GOT3 (cell line): ENCODE measurements around the gene AGPAT3.

Experiments
- DNase-seq: peaks from one replicate; lab custom pipeline; 2025; ENCODE audit warnings: mixed read lengths; lab: John Stamatoyannopoulos, UW

AGPAT3 gene

GRCh38 chr21:43938751-43939442 is 73.9 kb downstream of the AGPAT3 start:
- no peak for DNase-seq

DNA sequence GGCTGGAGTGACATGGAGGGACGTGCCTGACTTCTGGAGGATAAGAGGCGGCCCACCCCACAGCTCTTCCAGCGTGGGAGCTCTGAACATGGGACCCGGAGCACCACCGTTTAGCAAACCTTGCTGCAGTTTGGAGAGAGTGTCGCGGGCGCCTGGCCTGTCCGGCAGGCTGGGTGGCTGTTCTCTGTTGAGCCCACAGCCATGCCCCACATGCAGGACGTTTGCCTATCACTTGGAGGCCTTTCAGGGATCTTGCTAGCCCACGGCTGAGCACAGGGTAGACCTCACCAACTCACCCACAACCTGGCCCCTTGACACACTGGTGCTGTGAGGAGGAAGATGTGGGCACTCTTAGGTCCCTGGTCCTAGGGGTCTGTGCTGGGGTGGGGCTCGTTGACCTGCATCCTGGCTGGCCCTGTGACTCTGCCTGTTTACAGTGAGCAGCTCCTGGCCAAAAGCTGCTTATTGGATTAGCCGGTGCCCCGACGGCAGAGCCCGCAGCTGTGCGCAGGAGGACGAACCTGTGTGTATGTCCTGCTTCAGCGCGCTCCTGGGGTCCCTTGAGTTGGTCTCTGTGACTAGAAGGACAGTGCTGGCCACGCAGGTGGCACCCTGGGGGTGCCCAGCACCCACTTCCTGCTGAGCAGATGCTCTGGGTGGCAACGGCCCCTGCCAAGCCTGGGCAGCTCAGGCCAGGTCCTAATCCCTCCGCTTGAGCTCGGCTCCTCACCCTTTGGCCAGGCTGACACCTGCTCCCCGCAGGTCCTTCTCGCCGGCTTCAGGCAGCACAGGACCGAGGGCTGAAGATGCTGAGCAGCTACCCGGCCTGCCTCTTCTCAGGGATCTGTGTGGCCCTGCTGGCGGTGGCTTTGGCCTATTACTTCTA is 74.7 kb downstream of the AGPAT3 start:
- no peak for DNase-seq

DNA sequence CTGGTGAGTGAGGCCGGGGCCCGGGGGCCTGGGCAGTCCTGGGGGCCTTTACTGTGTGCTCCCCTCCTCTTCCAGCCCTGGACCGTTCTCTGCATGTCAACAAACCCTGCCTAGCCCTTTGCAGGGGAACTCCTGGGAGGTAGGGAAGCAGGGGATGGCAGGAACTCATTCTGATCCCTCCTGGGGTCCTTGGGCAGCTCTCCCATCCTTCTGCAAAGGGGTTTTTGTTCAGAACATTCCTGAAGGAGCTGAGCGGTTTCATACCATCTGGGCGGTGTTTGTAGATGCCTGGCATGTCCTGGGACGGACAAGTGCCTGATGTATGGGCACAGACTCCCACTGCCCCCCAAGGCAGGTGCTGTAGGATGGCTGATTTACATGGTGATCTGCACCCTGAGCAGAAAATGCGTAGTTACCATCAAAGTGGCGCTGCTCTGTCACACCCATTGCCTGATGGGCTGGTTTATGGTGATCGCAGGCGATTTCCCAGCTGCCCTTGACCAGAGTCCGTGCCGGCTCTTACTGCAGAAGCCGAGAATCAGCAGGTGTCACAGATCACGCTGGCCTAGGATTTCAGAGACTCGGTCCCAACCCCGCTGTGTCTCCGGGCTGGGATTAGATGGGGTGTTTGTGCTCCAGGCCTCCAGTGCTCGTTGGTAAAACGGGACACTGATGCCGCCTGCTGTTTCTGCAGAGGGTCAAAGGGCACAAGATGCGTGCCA is 75.5 kb downstream of the AGPAT3 start:
- DNase-seq = no peak

DNA sequence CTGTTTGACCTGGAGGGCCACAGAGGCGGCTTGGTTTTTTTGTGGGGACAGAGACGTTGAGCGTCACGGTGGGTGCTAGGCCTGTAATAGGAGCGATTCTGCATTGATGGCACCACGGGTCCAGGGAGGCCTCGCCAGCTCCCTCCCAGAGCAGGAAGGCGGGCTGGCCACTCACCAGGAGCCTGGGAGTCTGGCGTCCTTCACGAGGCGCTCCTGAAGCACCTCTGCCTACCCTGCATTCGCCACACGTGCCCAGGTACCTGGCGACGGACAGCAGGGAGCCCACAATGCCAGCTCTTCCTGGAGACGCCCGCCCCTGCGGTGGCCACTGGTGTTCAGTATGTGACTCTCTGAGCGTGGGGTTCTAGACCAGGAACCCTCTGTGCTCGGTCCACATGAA is 77.2 kb downstream of the AGPAT3 start:
- no peak for DNase-seq

DNA sequence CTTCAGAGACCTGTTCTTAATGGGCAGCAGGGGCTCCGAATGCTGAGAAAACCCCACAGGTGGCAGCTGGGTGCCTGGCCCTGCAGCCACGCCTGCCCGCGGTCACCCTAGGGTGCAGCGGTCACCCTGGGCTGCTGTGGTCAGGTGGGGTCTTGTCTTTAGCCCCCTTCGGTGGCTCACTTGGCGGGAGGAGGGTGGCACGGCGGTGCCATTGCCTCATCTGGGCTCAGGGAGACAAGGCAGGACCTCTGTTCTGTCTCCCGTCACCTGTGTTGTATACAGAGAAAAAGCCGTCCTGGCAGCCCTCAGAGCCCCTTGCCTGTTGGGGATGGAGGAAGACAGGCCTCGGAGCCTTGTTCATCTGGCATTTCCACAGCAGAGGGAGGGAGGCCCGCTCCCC is 77.6 kb downstream of the AGPAT3 start:
- DNase-seq = no peak

- DNase-seq = no peak
Measured at GRCh38 chr21:43943512-43944077, 78.6 kb downstream of the AGPAT3 start.

DNA sequence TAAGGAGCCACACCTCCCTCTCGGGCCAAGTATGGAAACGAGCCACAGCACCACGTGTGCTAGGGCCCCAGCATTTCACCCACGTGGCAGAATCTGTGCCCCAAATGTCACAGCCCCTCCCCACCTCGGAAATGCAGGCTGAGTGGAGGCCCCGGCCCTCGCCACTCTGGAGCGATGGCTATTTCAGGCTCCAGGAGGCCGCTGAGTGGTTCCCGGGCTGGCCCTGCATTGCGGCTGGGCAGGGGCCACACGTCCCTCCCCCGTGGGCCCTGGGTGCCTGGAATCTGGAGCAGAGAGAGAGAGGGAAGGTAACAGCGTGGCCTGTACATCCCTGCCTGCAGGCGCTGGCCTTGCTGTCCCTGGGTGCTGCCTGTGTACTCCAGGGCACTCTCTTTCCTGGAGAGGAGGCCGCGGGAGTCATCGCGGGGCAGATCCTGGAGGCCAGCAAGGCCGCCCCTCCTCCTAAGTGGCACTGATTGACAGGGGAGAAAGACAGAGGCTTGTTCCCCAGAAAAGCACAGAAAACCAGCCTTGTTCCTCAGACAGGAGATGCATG is 79.1 kb downstream of the AGPAT3 start:
- DNase-seq = no peak

GRCh38 chr21:43944757-43945156 is 79.7 kb downstream of the AGPAT3 start:
- DNase-seq = no peak

GRCh38 chr21:43948740-43949498 is 83.9 kb downstream of the AGPAT3 start:
- no peak for DNase-seq

DNA sequence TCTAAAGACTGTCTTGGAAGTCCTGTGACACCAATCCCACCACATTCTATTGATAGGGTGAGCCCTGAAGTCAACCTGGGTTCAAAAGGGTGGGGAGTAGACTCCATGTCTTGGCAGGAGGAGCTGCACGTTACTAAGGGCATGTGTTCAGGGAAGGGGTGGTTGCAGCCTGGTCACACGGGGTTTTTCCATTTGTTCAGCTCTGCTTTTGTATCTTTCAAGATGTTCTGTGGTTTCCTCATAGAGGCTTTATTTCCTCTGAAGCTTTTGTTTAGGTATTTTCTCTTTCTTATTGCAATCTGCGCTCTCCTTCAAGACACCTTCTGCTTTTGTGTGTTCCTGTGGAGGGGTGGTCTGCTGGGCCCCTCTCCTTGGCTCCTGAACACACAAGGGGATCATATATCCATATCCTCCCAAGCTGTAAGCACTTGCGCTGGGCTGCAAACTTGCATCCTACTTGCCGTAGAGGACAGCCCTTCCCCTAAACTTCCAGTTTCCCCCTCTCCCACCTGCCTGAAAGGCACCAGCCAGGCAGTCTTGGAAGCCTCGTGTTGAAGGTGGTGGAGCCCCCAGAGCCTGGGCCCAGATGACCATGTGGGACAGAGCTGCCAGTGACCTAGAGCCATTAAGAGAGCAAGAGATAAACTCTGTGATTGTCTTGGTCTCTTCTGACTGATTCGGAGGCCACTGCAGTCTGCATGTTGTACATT is 84.6 kb downstream of the AGPAT3 start:
- no peak for DNase-seq

DNA sequence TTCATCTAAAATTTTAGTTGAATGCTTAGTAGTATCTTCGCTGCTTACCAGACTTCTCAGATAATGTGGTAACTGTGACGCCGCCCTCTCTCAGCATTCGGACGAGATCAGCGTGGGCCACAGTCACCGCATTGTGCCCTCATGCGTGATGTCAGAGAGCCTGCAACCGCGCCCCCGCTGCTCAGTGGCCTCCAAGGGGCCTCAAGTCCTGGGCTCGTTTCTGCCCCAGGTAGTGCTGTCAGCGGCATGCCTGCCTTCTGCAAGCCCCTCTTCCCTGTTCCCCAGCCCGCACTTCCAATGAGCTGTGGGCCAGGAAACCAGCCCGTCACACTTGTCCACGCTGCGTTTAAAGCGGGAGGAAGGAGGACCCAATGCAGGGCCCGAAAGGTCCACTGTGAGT is 85.5 kb downstream of the AGPAT3 start:
- no peak for DNase-seq

GRCh38 chr21:43950936-43951335 is 85.9 kb downstream of the AGPAT3 start:
- DNase-seq = no peak

GRCh38 chr21:43951911-43952703 is 87.1 kb downstream of the AGPAT3 start:
- DNase-seq = no peak

- no peak for DNase-seq
Measured at GRCh38 chr21:43953021-43953420, 88.0 kb downstream of the AGPAT3 start.

DNA sequence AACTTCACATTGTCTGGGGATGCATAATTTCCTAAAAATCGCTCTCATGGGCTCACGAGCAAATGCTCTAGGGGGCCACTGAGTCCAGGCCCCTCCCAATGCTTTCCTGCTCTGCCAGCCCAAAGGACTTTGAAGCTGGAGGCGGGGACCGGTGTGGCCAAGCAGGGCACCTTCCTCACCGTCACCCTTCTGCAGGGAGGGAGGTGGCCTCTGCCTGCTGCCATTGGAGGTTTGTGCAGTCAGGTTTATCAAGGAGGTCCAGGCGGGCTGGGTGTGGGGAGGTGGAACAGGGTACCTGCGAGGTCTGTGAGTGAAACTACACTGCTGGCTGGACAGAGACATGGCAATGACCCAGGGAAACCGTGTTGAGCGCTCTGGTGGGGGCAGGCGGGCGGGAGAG is 89.0 kb downstream of the AGPAT3 start:
- no peak for DNase-seq

- DNase-seq = no peak
Measured at GRCh38 chr21:43954896-43955295, 89.9 kb downstream of the AGPAT3 start.

DNA sequence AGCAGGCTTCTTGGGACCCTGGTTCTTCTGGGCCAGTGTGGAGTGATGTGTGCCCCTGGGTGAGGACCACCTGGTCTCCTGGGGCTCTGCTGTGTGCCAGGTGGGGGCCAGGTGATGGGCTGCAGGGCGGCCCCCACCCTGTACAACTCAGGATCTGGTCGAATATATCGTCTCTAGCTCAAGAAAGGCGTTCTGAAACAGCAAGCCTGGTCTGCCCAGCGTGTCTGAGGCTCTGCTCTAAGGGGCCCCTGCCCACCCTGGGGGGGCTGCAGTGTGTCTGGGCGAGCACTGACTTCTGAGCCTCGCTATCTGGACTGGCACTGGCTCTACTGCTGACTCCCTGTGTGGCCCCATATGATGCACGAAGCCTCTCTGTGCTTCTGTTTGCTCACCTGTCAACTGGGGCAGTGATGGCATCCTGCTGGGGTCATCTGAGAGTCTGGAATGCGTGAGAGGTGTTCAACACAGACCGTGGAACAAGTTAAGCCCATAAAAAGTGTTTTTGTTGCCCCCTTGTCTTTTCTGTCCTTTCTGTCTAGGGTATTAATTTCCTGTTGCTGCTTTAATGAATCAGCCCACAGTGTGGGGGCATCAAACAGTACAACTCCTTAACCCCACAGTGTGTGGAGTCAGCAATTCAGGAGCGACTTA is 91.1 kb downstream of the AGPAT3 start:
- DNase-seq = no peak

- no peak for DNase-seq
Measured at GRCh38 chr21:43956670-43957035, 91.6 kb downstream of the AGPAT3 start.

GRCh38 chr21:43957128-43957571 is 92.1 kb downstream of the AGPAT3 start:
- DNase-seq = no peak
